Erythroblast (primary cell): ENCODE results near the gene CACNA1E.
"Not testable (repeated sequence)": the region's sequence is repeated elsewhere in the genome, so short reads cannot be mapped to it uniquely, and the experiment has no call there.

Source experiments
- GATA1 ChIP-seq: IDR thresholded peaks from 2 replicates; pipeline ENCODE4 v1.6.1; 2011; ENCODE audit warnings: low read depth, mild to moderate bottlenecking, control low read depth, low read length, moderate library complexity
- POLR2A ChIP-seq: IDR thresholded peaks from 2 replicates; pipeline ENCODE4 v1.6.1; 2011; ENCODE audit warnings: mild to moderate bottlenecking, low read length

- TF ChIP-seq POLR2A, GATA1: not testable (repeated sequence)
Measured at GRCh38 chr1:181542406-181542805, 59.1 kb downstream of the CACNA1E start.
